Neural cell (in vitro differentiated cells): ENCODE results near the gene DBR1. TPM values are rescaled to one million over a fixed set of nuclear protein-coding genes. Genes with fewer than 3 reads are reported as not detected.
A peak's percentile ranks its signal among the peaks of the same experiment; 100 is the strongest.

Experiments
- H2AFZ ChIP-seq: fragments of 200-600, 300-800 bp; sonication (generic), shearing (Covaris generic); 2 replicates; pipeline ENCODE4 v1.6.0; 2014; ENCODE audit warnings: low read depth, mild to moderate bottlenecking, antibody characterized with exemption, low read length, moderate library complexity
- H3F3A ChIP-seq: fragments of 200-600 bp; shearing (Covaris generic); 2 replicates; pipeline ENCODE4 v1.6.1; 2016; ENCODE audit warnings: mild to moderate bottlenecking, moderate library complexity, mixed read lengths, antibody characterized with exemption, low read length; ENCODE audit not compliant: insufficient read depth, poor library complexity, severe bottlenecking
- H3K27ac ChIP-seq: fragments of 200-600, 300-800 bp; sonication (generic), shearing (Covaris generic); 2 replicates; pipeline ENCODE4 v1.5.1; 2014; ENCODE audit warnings: mild to moderate bottlenecking, low read length, moderate library complexity
- H3K27me3 ChIP-seq: fragments of 300-800, 200-600 bp; sonication (generic), shearing (Covaris generic); 2 replicates; pipeline ENCODE4 v1.6.0; 2014; ENCODE audit warnings: mild to moderate bottlenecking, low read depth, low read length, moderate library complexity; ENCODE audit not compliant: insufficient read depth
- H3K36me3 ChIP-seq: fragments of 300-800, 200-600 bp; sonication (generic), shearing (Covaris generic); 2 replicates; pipeline ENCODE4 v1.5.1; 2014; ENCODE audit warnings: mild to moderate bottlenecking, antibody characterized with exemption, low read length, moderate library complexity; ENCODE audit not compliant: insufficient read depth
- H3K4me2 ChIP-seq: fragments of 300-800, 200-600 bp; sonication (generic), shearing (Covaris generic); 2 replicates; pipeline ENCODE4 v1.6.0; 2014; ENCODE audit warnings: mild to moderate bottlenecking, low read length
- H3K4me3 ChIP-seq: fragments of 300-800, 200-600 bp; sonication (generic), shearing (Covaris generic); 2 replicates; pipeline ENCODE4 v1.5.1; 2014; ENCODE audit warnings: mild to moderate bottlenecking, low read length, moderate library complexity
- H3K79me2 ChIP-seq: fragments of 200-600 bp; shearing (Covaris generic); replicated peaks from 2 replicates; pipeline ENCODE4 v1.6.0; 2014; ENCODE audit warnings: mild to moderate bottlenecking, low read length, moderate library complexity; ENCODE audit not compliant: insufficient read depth
- H3K9ac ChIP-seq: fragments of 300-800, 200-600 bp; sonication (generic), shearing (Covaris generic); 2 replicates; pipeline ENCODE4 v1.6.1; 2016; ENCODE audit warnings: mild to moderate bottlenecking, low read length, mixed read lengths
- H3K9me2 ChIP-seq: fragments of 200-600 bp; shearing (Covaris generic); 2 replicates; pipeline ENCODE4 v1.6.1; 2016; ENCODE audit warnings: mild to moderate bottlenecking, low read length, mixed read lengths; ENCODE audit not compliant: insufficient read depth
- H3K9me3 ChIP-seq: fragments of 200-600, 300-800 bp; sonication (generic), shearing (Covaris generic); 2 replicates; pipeline ENCODE4 v1.6.1; 2016; ENCODE audit warnings: mild to moderate bottlenecking, mixed run types, low read length, moderate library complexity, mixed read lengths
- H4K20me1 ChIP-seq: fragments of 200-600 bp; shearing (Covaris generic); 2 replicates; pipeline ENCODE4 v1.6.1; 2016; ENCODE audit warnings: mild to moderate bottlenecking, mixed run types; ENCODE audit not compliant: insufficient read depth
- EP300 ChIP-seq: fragments of 450-650 bp; conservative IDR thresholded peaks from 2 replicates; pipeline ENCODE4 v1.6.1; 2014; ENCODE audit warnings: antibody characterized with exemption, mild to moderate bottlenecking, moderate library complexity; ENCODE audit not compliant: poor library complexity, severe bottlenecking
- EZH2 ChIP-seq: fragments of 200-600, 300-800 bp; shearing (Covaris generic), sonication (generic); IDR thresholded peaks from 2 replicates; pipeline ENCODE4 v1.6.1; 2014; ENCODE audit warnings: antibody characterized with exemption, low read length, borderline replicate concordance, mild to moderate bottlenecking; ENCODE audit not compliant: insufficient read depth, poor library complexity, severe bottlenecking
- MXI1 ChIP-seq: fragments of 450-650 bp; conservative IDR thresholded peaks from 2 replicates; pipeline ENCODE4 v1.6.1; 2014; ENCODE audit warnings: antibody characterized with exemption, mild to moderate bottlenecking; ENCODE audit not compliant: poor library complexity, severe bottlenecking
- POLR2AphosphoS5 ChIP-seq: IDR thresholded peaks from 2 replicates; pipeline ENCODE4 v1.6.1; 2012
- RAD21 ChIP-seq: fragments of 450-650 bp; conservative IDR thresholded peaks from 2 replicates; pipeline ENCODE4 v1.6.1; 2014; ENCODE audit warnings: antibody characterized with exemption, mild to moderate bottlenecking, moderate library complexity
- SMC3 ChIP-seq: fragments of 450-650 bp; conservative IDR thresholded peaks from 2 replicates; pipeline ENCODE4 v1.6.1; 2014; ENCODE audit warnings: antibody characterized with exemption, mild to moderate bottlenecking, moderate library complexity; ENCODE audit not compliant: poor library complexity
- TAF1 ChIP-seq: IDR thresholded peaks from 2 replicates; pipeline ENCODE4 v1.6.1; 2012; ENCODE audit warnings: low read depth
- polyA plus RNA-seq: library from polyadenylated mRNA; depleted of rRNA; stranded (reverse); fragments of >200 nt; gene quantifications from 2 replicates; pipeline ENCODE4 v1.2.3, GENCODE V29; 2014
- TF ChIP-seq, protein P1 (sequence below): fragments of 450-650 bp; IDR thresholded peaks from 2 replicates; pipeline ENCODE4 v1.5.1; 2014; ENCODE audit warnings: antibody characterized with exemption, mild to moderate bottlenecking, moderate library complexity; ENCODE audit not compliant: poor library complexity, severe bottlenecking
- TF ChIP-seq, protein P2 (sequence below): IDR thresholded peaks from 2 replicates; pipeline ENCODE4 v1.6.1; 2012; ENCODE audit warnings: borderline replicate concordance

Gene DBR1
- polyA plus RNA-seq, 1 donor from 2014 or later = 32.4 TPM

DNA sequence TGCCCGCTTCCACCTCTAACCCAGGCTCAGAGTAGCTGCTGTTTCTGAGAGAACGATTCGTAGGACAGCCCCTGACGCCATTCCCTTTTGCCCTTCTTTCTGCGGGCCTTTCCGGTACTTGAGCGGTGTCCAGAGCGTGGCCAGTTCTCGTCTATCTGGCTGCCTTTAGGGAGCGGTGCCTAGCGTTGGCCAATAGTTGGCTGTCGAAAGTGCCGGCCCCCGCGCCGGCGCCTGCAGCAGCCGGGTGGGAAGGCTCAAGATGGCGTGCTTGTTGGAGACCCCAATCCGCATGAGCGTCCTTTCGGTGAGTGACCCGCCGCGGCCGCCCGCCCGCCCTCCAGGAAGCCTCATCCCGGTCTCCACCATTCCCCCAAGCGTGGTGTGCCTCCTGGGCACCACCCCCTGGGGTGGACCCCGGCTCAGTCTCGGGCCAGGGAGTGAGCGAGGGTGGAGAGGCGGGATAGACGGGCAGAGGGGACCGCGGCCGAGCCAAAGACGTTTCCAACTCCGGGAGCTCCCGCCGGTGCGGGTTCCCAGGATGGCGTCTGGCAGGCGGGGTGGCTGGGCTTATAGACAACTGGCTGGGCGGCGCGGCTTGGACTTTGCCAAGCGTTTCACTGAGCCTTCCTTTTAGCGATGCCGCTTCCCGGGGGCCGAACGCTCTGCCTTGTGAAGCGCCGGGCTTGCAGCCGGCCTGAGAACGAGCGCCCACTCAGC is 12.7 kb upstream of the DBR1 start, which contains the start of gene ARMC8:
Gene ARMC8, plus strand, starts transcription at position 6 of the 717 bp plus-strand sequence. Its CDS starts 254 bp downstream, at position 260.
- no peaks in the 10 kb centered on the region for H4K20me1 ChIP-seq
- TF ChIP-seq POLR2AphosphoS5 = peak; percentile 73
- TF ChIP-seq EP300 = peak; percentile 99
- peak; percentile 37 for TF ChIP-seq SMC3
- TF ChIP-seq EZH2 = no peak
- TF ChIP-seq, protein P1, sequence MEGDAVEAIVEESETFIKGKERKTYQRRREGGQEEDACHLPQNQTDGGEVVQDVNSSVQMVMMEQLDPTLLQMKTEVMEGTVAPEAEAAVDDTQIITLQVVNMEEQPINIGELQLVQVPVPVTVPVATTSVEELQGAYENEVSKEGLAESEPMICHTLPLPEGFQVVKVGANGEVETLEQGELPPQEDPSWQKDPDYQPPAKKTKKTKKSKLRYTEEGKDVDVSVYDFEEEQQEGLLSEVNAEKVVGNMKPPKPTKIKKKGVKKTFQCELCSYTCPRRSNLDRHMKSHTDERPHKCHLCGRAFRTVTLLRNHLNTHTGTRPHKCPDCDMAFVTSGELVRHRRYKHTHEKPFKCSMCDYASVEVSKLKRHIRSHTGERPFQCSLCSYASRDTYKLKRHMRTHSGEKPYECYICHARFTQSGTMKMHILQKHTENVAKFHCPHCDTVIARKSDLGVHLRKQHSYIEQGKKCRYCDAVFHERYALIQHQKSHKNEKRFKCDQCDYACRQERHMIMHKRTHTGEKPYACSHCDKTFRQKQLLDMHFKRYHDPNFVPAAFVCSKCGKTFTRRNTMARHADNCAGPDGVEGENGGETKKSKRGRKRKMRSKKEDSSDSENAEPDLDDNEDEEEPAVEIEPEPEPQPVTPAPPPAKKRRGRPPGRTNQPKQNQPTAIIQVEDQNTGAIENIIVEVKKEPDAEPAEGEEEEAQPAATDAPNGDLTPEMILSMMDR = no peak
- peak; percentile 96 for TF ChIP-seq TAF1
- peak; percentile 87 for TF ChIP-seq MXI1
- no peak for TF ChIP-seq RAD21
- TF ChIP-seq, protein P2, sequence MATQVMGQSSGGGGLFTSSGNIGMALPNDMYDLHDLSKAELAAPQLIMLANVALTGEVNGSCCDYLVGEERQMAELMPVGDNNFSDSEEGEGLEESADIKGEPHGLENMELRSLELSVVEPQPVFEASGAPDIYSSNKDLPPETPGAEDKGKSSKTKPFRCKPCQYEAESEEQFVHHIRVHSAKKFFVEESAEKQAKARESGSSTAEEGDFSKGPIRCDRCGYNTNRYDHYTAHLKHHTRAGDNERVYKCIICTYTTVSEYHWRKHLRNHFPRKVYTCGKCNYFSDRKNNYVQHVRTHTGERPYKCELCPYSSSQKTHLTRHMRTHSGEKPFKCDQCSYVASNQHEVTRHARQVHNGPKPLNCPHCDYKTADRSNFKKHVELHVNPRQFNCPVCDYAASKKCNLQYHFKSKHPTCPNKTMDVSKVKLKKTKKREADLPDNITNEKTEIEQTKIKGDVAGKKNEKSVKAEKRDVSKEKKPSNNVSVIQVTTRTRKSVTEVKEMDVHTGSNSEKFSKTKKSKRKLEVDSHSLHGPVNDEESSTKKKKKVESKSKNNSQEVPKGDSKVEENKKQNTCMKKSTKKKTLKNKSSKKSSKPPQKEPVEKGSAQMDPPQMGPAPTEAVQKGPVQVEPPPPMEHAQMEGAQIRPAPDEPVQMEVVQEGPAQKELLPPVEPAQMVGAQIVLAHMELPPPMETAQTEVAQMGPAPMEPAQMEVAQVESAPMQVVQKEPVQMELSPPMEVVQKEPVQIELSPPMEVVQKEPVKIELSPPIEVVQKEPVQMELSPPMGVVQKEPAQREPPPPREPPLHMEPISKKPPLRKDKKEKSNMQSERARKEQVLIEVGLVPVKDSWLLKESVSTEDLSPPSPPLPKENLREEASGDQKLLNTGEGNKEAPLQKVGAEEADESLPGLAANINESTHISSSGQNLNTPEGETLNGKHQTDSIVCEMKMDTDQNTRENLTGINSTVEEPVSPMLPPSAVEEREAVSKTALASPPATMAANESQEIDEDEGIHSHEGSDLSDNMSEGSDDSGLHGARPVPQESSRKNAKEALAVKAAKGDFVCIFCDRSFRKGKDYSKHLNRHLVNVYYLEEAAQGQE = peak; percentile 86
- H3K36me3 ChIP-seq = no peaks in the 10 kb centered on the region
- peak within 1 kb of the TSS; percentile 89 for H3K9ac ChIP-seq
- H3K4me2 ChIP-seq = peak within 1 kb of the TSS; percentile 64
- H3F3A ChIP-seq = no peaks in the 10 kb centered on the region
- H3K9me3 ChIP-seq = no peaks in the 10 kb centered on the region
- peak within 1 kb of the TSS; percentile 53 for H2AFZ ChIP-seq
- H3K27me3 ChIP-seq = peaks cover 15% of the 10 kb centered on the region
- peak within 1 kb of the TSS; percentile 91 for H3K27ac ChIP-seq
- peaks cover 45% of the 10 kb centered on the region for H3K79me2 ChIP-seq
- peak within 1 kb of the TSS; percentile 84 for H3K4me3 ChIP-seq
- H3K9me2 ChIP-seq = no peaks in the 10 kb centered on the region

DNA sequence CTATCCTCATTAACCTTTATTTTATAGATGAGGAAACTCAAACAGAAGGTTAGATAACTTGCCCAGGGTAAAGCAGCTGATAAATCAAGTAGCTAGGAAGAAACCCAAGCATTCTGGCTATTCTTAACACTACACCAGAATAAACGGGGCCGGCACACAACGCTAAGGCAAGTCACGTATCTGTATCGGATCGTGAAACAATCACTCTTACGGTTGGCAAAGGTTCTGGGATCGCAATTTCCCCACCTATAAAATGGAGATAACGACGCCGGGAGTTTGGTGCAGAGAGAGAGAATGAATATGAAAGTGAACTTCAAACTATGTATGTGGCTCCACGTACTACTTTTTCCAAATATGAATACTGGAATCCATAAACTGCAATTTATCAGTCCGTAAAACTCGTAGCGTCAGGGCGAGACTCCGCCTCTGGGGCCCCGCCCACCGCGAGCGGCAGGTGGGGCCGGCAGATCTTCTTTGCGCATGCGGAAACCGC is 12.1 kb upstream of the DBR1 start:
- Histone ChIP-seq H2AFZ (peak overlapping the region; percentile 53), H3K9me2 (no peaks in the 10 kb centered on the region), H3K4me3 (peak overlapping the region; percentile 84), H3K36me3 (no peaks in the 10 kb centered on the region), H3K4me2 (peak overlapping the region; percentile 45), H3F3A (no peaks in the 10 kb centered on the region), H3K9me3 (no peaks in the 10 kb centered on the region), H3K27ac (peak overlapping the region; percentile 91), H3K79me2 (peaks cover 39% of the 10 kb centered on the region), H3K27me3 (peaks cover 15% of the 10 kb centered on the region), H4K20me1 (no peaks in the 10 kb centered on the region), H3K9ac (peak overlapping the region; percentile 89)
- no peak for TF ChIP-seq MXI1
- TF ChIP-seq, protein P2 = no peak
- TF ChIP-seq EP300 = no peak
- no peak for TF ChIP-seq POLR2AphosphoS5
- no peak for TF ChIP-seq TAF1
- no peak for TF ChIP-seq SMC3
- TF ChIP-seq RAD21 = no peak
- TF ChIP-seq, protein P1 = no peak
- TF ChIP-seq EZH2 = no peak
